Right lobe of liver (tissue), 6 donors: ENCODE data around the gene CDH13. TPM values are rescaled to one million over a fixed set of nuclear protein-coding genes. Genes with fewer than 3 reads are reported as not detected.

Experiments
- ATAC-seq, 4 donors: fragments of 200-7000 bp; cut with Tn5 transposase; one replicate each; pipeline ENCODE4 v1.9.1; 2020; ENCODE audit warnings: mild to moderate bottlenecking in 4 of 4, moderate library complexity in 4 of 4
- DNase-seq, 3 donors: peaks; one replicate each; pipeline ENCODE4 v3.0.0-alpha.2; 2020
- H3K27ac ChIP-seq, 3 donors: fragments of 200-600 bp; one replicate each; pipeline ENCODE4 v1.8.0; 2022
- H3K27me3 ChIP-seq, 2 donors: fragments of 200-600 bp; one replicate each; pipeline ENCODE4 v1.8.0; 2022
- H3K36me3 ChIP-seq, 4 donors: fragments of 200-600 bp; sonication (generic) in 1 of 4; one replicate each; pipeline versions ENCODE4 v1.5.1 to v1.8.0; 2017 to 2022; ENCODE audit warnings: control low read depth in 1 of 4
- H3K4me1 ChIP-seq, 4 donors: fragments of 200-600 bp; sonication (generic) in 1 of 4; one replicate each; pipeline versions ENCODE4 v1.5.1 to v1.8.0; 2017 to 2022; ENCODE audit warnings: control low read depth in 1 of 4
- H3K4me3 ChIP-seq, 3 donors: fragments of 200-600 bp; one replicate each; pipeline ENCODE4 v1.8.0; 2022
- H3K9me3 ChIP-seq, 4 donors: fragments of 200-600 bp; sonication (generic) in 1 of 4; one replicate each; pipeline versions ENCODE4 v1.5.1 to v1.8.0; 2017 to 2022; ENCODE audit warnings: control low read depth in 1 of 4
- POLR2A ChIP-seq: fragments of 450-650 bp; IDR thresholded peaks from one replicate; pipeline ENCODE4 v1.6.1; 2017; ENCODE audit warnings: antibody characterized with exemption, mild to moderate bottlenecking
- WGBS: methylation state at CpG from one replicate; pipeline ENCODE4 v1.1.6; 2018; ENCODE audit warnings: low coverage, low lambda C conversion rate; ENCODE audit not compliant: insufficient coverage; ENCODE audit errors: missing lambda C conversion rate; 5-methylcytosine and 5-hydroxymethylcytosine counted together
- intact Hi-C, 2 donors: fragments of 100-400 bp; cut with DNase I; formaldehyde crosslinking; loops; one replicate each; pipeline versions ENCODE4 v1.11.2 to v1.14.1; 2022
- total RNA-seq, 6 experiments: library from RNA; depleted of rRNA in 2 of 6; stranded (reverse); fragments of >200 nt in 2 of 6; fragmentation: NEBNext Ultra II Directional in 3 of 6; extraction: Animal tissue kit (Norgen Biotek cat#: 25700) in 3 of 6; gene quantifications; one replicate each; pipeline versions ENCODE4 v1.1.0 to v1.2.4, GENCODE V29; 2016 to 2023
- TF ChIP-seq, protein P1 (sequence below), 4 donors: fragments of 200-600 bp in 3 of 4; fragments of 450-650 bp in 1 of 4; IDR thresholded peaks; one replicate each; pipeline versions ENCODE4 v1.5.1 to v1.8.0; 2016 to 2022; ENCODE audit warnings: antibody characterized with exemption in 4 of 4, mild to moderate bottlenecking in 2 of 4
- donor health status: DM: no; HTN: yes; CAD: no.
- donor health status: DM: no; HTN: no; CAD: no.
- donor health status: DM: no; HTN: no; CAD: no.
- donor health status: DM: no; HTN: yes; CAD: no.
- donor health status: DM: no; HTN: yes; CAD: no.

Gene CDH13
- total RNA-seq, 6 experiments from 2014 or later, result 0.13 to 4.6 (median 0.49) TPM

- Histone ChIP-seq H3K4me3 (no peak overlapping the region), H3K4me1 (no peaks in the 10 kb centered on the region), H3K27me3 (no peaks in the 10 kb centered on the region), H3K36me3 (no peaks in the 10 kb centered on the region), H3K9me3 (no peaks in the 10 kb centered on the region), H3K27ac (no peak overlapping the region)
- 25% methylated on average over 5 of the region's 8 CpGs for WGBS
- intact Hi-C loops, result no loop called here
- ATAC-seq (no peak), DNase-seq (no peak)
- no peak for TF ChIP-seq POLR2A
- TF ChIP-seq, protein P1, sequence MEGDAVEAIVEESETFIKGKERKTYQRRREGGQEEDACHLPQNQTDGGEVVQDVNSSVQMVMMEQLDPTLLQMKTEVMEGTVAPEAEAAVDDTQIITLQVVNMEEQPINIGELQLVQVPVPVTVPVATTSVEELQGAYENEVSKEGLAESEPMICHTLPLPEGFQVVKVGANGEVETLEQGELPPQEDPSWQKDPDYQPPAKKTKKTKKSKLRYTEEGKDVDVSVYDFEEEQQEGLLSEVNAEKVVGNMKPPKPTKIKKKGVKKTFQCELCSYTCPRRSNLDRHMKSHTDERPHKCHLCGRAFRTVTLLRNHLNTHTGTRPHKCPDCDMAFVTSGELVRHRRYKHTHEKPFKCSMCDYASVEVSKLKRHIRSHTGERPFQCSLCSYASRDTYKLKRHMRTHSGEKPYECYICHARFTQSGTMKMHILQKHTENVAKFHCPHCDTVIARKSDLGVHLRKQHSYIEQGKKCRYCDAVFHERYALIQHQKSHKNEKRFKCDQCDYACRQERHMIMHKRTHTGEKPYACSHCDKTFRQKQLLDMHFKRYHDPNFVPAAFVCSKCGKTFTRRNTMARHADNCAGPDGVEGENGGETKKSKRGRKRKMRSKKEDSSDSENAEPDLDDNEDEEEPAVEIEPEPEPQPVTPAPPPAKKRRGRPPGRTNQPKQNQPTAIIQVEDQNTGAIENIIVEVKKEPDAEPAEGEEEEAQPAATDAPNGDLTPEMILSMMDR (IDR thresholded peaks at IDR 0.05), result no peak
Observed at GRCh38 chr16:82715160-82715559, 88.4 kb downstream of the CDH13 start.

DNA sequence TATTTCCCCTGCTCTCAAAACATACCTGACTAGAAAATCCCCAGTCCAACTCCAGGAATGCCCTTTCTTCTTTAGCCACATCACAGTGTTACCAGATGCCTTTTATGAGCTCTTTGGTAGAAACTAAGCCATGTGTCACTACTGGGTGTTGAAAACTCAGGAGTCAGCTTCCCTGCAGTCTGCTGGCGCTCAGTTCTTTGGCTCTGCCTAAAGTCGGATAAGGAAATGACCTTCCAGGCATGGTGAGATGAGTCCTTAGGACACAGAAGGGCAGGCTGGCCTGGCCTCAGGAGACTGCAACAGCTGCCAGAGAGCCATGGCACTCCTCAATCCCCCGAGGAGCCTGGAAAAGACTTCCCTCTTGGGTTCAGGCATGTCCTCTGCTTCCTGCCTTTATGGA lies 89.1 kb downstream of the CDH13 start:
- H3K4me3 ChIP-seq, result no peak overlapping the region
- no peaks in the 10 kb centered on the region for H3K9me3 ChIP-seq
- no peaks in the 10 kb centered on the region for H3K36me3 ChIP-seq
- no peak overlapping the region for H3K27ac ChIP-seq
- no peak for DNase-seq
- H3K4me1 ChIP-seq, result no peaks in the 10 kb centered on the region
- intact Hi-C loops, result no loop called here
- no peak for ATAC-seq
- no peaks in the 10 kb centered on the region for H3K27me3 ChIP-seq
- WGBS, result 11% methylated on average over 2 of the region's 3 CpGs
- TF ChIP-seq, protein P1 (IDR thresholded peaks at IDR 0.05), result no peak
- TF ChIP-seq POLR2A, result no peak

DNA sequence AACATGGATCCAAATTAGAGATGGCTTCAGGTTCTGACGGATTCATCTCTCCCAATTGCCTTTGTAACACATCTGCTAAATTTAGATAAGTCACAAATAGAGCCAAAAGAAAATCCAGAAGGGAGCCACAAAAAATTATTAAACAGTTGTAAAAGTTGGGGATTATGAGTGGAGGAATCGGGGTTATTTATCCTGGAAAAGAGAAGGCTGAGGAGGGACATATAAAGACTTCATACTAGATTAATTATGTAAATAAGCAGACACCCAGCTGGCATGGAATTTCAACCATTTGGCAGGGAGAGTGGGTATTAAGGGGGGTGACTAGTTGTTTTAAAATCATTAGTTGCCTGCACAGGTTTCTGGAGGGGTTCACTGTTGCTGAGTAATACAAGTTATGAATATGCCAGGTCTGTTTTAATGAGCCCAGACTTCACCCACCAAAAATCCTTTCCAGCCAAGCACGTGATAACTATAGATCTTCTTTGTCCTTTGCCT lies 89.6 kb downstream of the CDH13 start:
- WGBS, result 67% methylated on average over 3 of the region's 3 CpGs
- ATAC-seq (no peak), DNase-seq (no peak)
- Histone ChIP-seq H3K36me3 (no peaks in the 10 kb centered on the region), H3K27me3 (no peaks in the 10 kb centered on the region), H3K4me1 (no peaks in the 10 kb centered on the region), H3K4me3 (no peak overlapping the region), H3K9me3 (no peaks in the 10 kb centered on the region), H3K27ac (no peak overlapping the region)
- intact Hi-C loops, result no loop called here
- TF ChIP-seq, protein P1 (IDR thresholded peaks at IDR 0.05), result no peak
- TF ChIP-seq POLR2A, result no peak

GRCh38 chr16:82720414-82720813 lies 93.6 kb downstream of the CDH13 start:
- no peaks in the 10 kb centered on the region for H3K27me3 ChIP-seq
- H3K9me3 ChIP-seq, result no peaks in the 10 kb centered on the region
- no peak overlapping the region for H3K27ac ChIP-seq
- H3K4me1 ChIP-seq, result no peaks in the 10 kb centered on the region
- intact Hi-C loops, result no loop called here
- TF ChIP-seq POLR2A, result no peak
- TF ChIP-seq, protein P1 (IDR thresholded peaks at IDR 0.05), result no peak
- WGBS, result 77% methylated on average over 3 of the region's 3 CpGs
- no peak for DNase-seq
- ATAC-seq, result no peak
- no peaks in the 10 kb centered on the region for H3K36me3 ChIP-seq
- H3K4me3 ChIP-seq, result no peak overlapping the region

GRCh38 chr16:82726306-82726705 lies 99.5 kb downstream of the CDH13 start:
- H3K4me1 ChIP-seq, result no peaks in the 10 kb centered on the region
- no peak for ATAC-seq
- intact Hi-C loops, result no loop called here
- 81% methylated on average over 2 of the region's 2 CpGs for WGBS
- no peaks in the 10 kb centered on the region for H3K36me3 ChIP-seq
- no peak for DNase-seq
- H3K4me3 ChIP-seq, result no peak overlapping the region
- no peak overlapping the region for H3K27ac ChIP-seq
- H3K27me3 ChIP-seq, result no peaks in the 10 kb centered on the region
- TF ChIP-seq, protein P1 (IDR thresholded peaks at IDR 0.05), result no peak
- no peak for TF ChIP-seq POLR2A
- H3K9me3 ChIP-seq, result no peaks in the 10 kb centered on the region
